OCI-LY1 (cell line): ENCODE data around the gene LINS1.

Source experiments
- H2AFZ ChIP-seq: fragments of 200-600 bp; sonication (generic), shearing (Covaris generic); 2 replicates; pipeline ENCODE4 v1.6.0; 2014; ENCODE audit warnings: antibody characterized with exemption, mild to moderate bottlenecking, low read length
- H3F3A ChIP-seq: fragments of 200-600 bp; sonication (generic), shearing (Covaris generic); 2 replicates; pipeline ENCODE4 v1.6.0; 2014; ENCODE audit warnings: mild to moderate bottlenecking, antibody characterized with exemption, low read length, moderate library complexity; ENCODE audit not compliant: insufficient read depth
- H3K27ac ChIP-seq: fragments of 200-600 bp; sonication (generic); 2 replicates; pipeline ENCODE4 v1.5.1; 2014; ENCODE audit warnings: low read length, mixed run types, mild to moderate bottlenecking, low read depth; ENCODE audit not compliant: poor library complexity, severe bottlenecking
- H3K27me3 ChIP-seq: fragments of 200-600 bp; sonication (generic); 2 replicates; pipeline ENCODE4 v1.6.0; 2014; ENCODE audit warnings: antibody characterized with exemption, mild to moderate bottlenecking, low read length, moderate library complexity; ENCODE audit not compliant: insufficient read depth
- H3K36me3 ChIP-seq: fragments of 200-600 bp; sonication (generic); 2 replicates; pipeline ENCODE4 v1.6.1; 2014; ENCODE audit warnings: mild to moderate bottlenecking, antibody characterized with exemption, low read length, moderate library complexity, mixed read lengths; ENCODE audit not compliant: insufficient read depth
- H3K4me1 ChIP-seq: fragments of 200-600 bp; sonication (generic); 2 replicates; pipeline ENCODE4 v1.5.1; 2014; ENCODE audit warnings: mild to moderate bottlenecking, low read length, moderate library complexity; ENCODE audit not compliant: insufficient read depth, severe bottlenecking
- H3K4me2 ChIP-seq: fragments of 200-600 bp; sonication (generic), shearing (Covaris generic); 2 replicates; pipeline ENCODE4 v1.6.1; 2014; ENCODE audit warnings: low read length
- H3K4me3 ChIP-seq: fragments of 200-600 bp; sonication (generic); 2 replicates; pipeline ENCODE4 v1.5.1; 2014; ENCODE audit warnings: low read length, low read depth, mild to moderate bottlenecking, mixed read lengths; ENCODE audit not compliant: poor library complexity, severe bottlenecking
- H3K79me2 ChIP-seq: fragments of 200-600 bp; shearing (Covaris generic); 2 replicates; pipeline ENCODE4 v1.6.1; 2016; ENCODE audit warnings: mixed run types, low read length, mixed read lengths; ENCODE audit not compliant: insufficient read depth
- H3K9ac ChIP-seq: fragments of 200-600 bp; sonication (generic), shearing (Covaris generic); 2 replicates; pipeline ENCODE4 v1.6.1; 2014; ENCODE audit warnings: mild to moderate bottlenecking, low read length, mixed read lengths
- H3K9me2 ChIP-seq: fragments of 200-600 bp; sonication (generic), shearing (Covaris generic); 2 replicates; pipeline ENCODE4 v1.6.1; 2014; ENCODE audit warnings: low read depth, mild to moderate bottlenecking, low read length, mixed read lengths
- H3K9me3 ChIP-seq: fragments of 200-600 bp; shearing (Covaris generic); 2 replicates; pipeline ENCODE4 v1.6.1; 2014; ENCODE audit warnings: low read length, mixed read lengths
- H4K20me1 ChIP-seq: fragments of 200-600 bp; sonication (generic), shearing (Covaris generic); 2 replicates; pipeline ENCODE4 v1.6.0; 2016; ENCODE audit warnings: mild to moderate bottlenecking, low read length; ENCODE audit not compliant: insufficient read depth
- EZH2 ChIP-seq: fragments of 200-600 bp; sonication (generic), shearing (Covaris generic); IDR thresholded peaks from 2 replicates; pipeline ENCODE4 v1.8.0; 2017; ENCODE audit warnings: borderline replicate concordance, mixed run types, mild to moderate bottlenecking, antibody characterized with exemption, low read length, moderate library complexity, mixed read lengths
- TF ChIP-seq, protein P1 (sequence below): fragments of 200-600 bp; sonication (generic), shearing (Covaris generic); IDR thresholded peaks from 2 replicates; pipeline ENCODE4 v1.5.1; 2017; ENCODE audit warnings: mild to moderate bottlenecking, antibody characterized with exemption, low read length, moderate library complexity, mixed read lengths

Gene LINS1

DNA sequence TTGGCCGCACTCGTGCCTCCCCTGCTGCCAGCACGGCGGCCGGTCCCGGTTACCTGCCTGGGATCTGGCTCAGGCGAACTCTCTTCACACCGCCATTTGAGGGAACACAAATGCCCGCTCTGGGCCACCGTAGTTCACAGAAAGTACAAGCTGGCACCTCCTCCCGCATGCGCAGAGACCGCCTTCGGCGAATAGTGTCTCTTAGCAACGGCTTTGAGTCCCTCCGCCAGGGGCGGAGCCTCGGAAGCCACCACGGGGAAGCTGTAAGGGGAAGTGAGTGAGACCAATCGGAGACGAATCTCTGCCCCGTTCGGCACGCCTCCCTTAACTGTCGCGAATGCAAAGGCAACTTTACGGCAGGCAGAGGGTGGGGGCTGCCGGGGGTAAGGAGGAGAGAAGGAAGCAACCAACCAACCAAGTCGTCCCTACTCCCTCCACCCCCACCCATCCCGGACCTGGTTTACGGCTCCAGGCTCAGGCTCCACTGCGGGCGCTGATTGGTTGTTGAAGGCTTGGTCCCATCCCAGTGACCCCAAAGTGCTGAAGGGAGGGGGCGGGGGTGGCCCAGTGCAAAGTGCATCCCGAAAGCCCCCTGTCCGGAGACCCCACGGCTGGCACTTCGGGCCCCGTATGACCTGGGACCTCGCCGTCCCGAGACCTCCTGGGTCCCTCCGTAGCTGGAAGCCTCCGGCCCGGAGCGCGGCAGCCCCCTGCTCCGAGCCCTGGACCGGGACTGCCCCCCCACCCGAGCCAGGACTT is at the start of gene LINS1, which contains the start of gene ASB7:
LINS1 (minus strand) TSS at position 121 of the 759 bp plus-strand sequence. CDS start 21,342 bp downstream, outside the sequence.
ASB7 (plus strand) TSS at position 526 of the 759 bp plus-strand sequence. CDS start 9,628 bp downstream, outside the sequence.
- Histone ChIP-seq H3K9me2 (no peaks in the 10 kb centered on the region), H3F3A (no peaks in the 10 kb centered on the region), H3K4me3 (peak within 1 kb of the TSS; percentile 94), H3K9me3 (no peaks in the 10 kb centered on the region), H2AFZ (peak within 1 kb of the TSS; percentile 72; the same call in 1 of the 2 replicates), H3K4me1 (peaks cover 41% of the 10 kb centered on the region), H3K4me2 (peak within 1 kb of the TSS; percentile 97), H3K9ac (peak within 1 kb of the TSS; percentile 89), H3K27ac (peak within 1 kb of the TSS; percentile 60), H3K36me3 (peaks cover 10% of the 10 kb centered on the region; the same call in 1 of the 2 replicates), H3K79me2 (peaks cover 52% of the 10 kb centered on the region), H4K20me1 (no peaks in the 10 kb centered on the region), H3K27me3 (no peaks in the 10 kb centered on the region)
- TF ChIP-seq, protein P1, sequence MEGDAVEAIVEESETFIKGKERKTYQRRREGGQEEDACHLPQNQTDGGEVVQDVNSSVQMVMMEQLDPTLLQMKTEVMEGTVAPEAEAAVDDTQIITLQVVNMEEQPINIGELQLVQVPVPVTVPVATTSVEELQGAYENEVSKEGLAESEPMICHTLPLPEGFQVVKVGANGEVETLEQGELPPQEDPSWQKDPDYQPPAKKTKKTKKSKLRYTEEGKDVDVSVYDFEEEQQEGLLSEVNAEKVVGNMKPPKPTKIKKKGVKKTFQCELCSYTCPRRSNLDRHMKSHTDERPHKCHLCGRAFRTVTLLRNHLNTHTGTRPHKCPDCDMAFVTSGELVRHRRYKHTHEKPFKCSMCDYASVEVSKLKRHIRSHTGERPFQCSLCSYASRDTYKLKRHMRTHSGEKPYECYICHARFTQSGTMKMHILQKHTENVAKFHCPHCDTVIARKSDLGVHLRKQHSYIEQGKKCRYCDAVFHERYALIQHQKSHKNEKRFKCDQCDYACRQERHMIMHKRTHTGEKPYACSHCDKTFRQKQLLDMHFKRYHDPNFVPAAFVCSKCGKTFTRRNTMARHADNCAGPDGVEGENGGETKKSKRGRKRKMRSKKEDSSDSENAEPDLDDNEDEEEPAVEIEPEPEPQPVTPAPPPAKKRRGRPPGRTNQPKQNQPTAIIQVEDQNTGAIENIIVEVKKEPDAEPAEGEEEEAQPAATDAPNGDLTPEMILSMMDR = no peak
- TF ChIP-seq EZH2 = no peak

GRCh38 chr15:100651253-100651652 is 49.3 kb upstream of the LINS1 start:
- no peak for TF ChIP-seq EZH2
- TF ChIP-seq, protein P1 = no peak
- no peak overlapping the region for H3K4me2 ChIP-seq
- no peak overlapping the region for H3K27ac ChIP-seq
- no peaks in the 10 kb centered on the region for H3K9me3 ChIP-seq
- no peak overlapping the region for H2AFZ ChIP-seq
- peaks cover 5% of the 10 kb centered on the region; the same call in 1 of the 2 replicates for H3K36me3 ChIP-seq
- no peak overlapping the region for H3K9ac ChIP-seq
- no peaks in the 10 kb centered on the region for H3K27me3 ChIP-seq
- H3K79me2 ChIP-seq = no peaks in the 10 kb centered on the region
- H3K4me3 ChIP-seq = no peak overlapping the region
- H4K20me1 ChIP-seq = no peaks in the 10 kb centered on the region
- no peaks in the 10 kb centered on the region for H3F3A ChIP-seq
- no peaks in the 10 kb centered on the region for H3K9me2 ChIP-seq
- no peaks in the 10 kb centered on the region for H3K4me1 ChIP-seq

DNA sequence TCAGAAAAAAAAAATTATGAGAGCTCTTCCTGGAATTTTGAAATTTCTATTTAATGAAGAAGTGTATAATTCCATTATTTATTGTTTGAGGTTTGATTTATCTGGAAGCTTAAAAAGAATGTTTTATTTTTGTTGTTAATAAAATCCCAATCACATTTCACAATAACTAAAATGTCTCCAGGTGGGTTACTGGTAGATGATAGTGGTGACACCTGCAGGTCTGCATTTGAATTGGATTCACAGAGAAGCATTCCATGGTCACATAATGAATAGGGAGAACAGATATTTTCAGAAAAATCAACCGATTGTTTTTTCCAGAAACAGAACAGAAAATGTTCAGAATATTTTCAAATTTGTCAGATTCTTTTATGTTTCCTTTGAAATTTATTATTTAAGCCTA is 48.7 kb upstream of the LINS1 start:
- Histone ChIP-seq H3K4me1 (no peaks in the 10 kb centered on the region), H3K9me2 (no peaks in the 10 kb centered on the region), H3K79me2 (no peaks in the 10 kb centered on the region), H3K4me3 (no peak overlapping the region), H2AFZ (no peak overlapping the region), H3K9ac (no peak overlapping the region), H3K27me3 (no peaks in the 10 kb centered on the region), H3K27ac (no peak overlapping the region), H3K4me2 (no peak overlapping the region), H3F3A (no peaks in the 10 kb centered on the region), H3K9me3 (no peaks in the 10 kb centered on the region), H3K36me3 (peaks cover 5% of the 10 kb centered on the region; the same call in 1 of the 2 replicates), H4K20me1 (no peaks in the 10 kb centered on the region)
- TF ChIP-seq EZH2 = no peak
- TF ChIP-seq, protein P1 = no peak
